ENCODE measurements around the gene GFM2. TPM values are rescaled to one million over a fixed set of nuclear protein-coding genes. Genes with fewer than 3 reads are reported as not detected.

Gene GFM2
- total and polyA plus RNA-seq, 2 of the 13 experiments (the other 11 are each of a cell fraction or from before 2014, with no cell fraction given): 22.0 to 41.6 TPM

- TF ChIP-seq TBL1XR1 (IDR thresholded peaks at IDR 0.05; ENCODE audit: borderline replicate concordance, low read length, partially characterized antibody) (no peak), SNAI1 (CRISPR knock-in tag; IDR thresholded peaks at IDR 0.05; ENCODE audit: borderline replicate concordance) (no peak), ZNF432 (CRISPR knock-in tag; IDR thresholded peaks at IDR 0.05; ENCODE audit: borderline replicate concordance) (no peak), ZNF605 (CRISPR knock-in tag; IDR thresholded peaks at IDR 0.05) (no peak; the same call in 1 of the 2 replicates), RFXANK (CRISPR knock-in tag; IDR thresholded peaks at IDR 0.05) (no peak), HNF4A (CRISPR knock-in tag; IDR thresholded peaks at IDR 0.05) (no peak), ATF1 (CRISPR knock-in tag; IDR thresholded peaks at IDR 0.05) (no peak), ZNF430 (CRISPR knock-in tag; IDR thresholded peaks at IDR 0.05) (peak; percentile 89; the same call in 1 of the 2 replicates), GATAD2A (CRISPR knock-in tag; IDR thresholded peaks at IDR 0.05) (0 out of 2 replicates have a peak, but pooled peaks have one; percentile 5), KDM1A (CRISPR knock-in tag; IDR thresholded peaks at IDR 0.05) (no peak), ZNF556 (CRISPR knock-in tag; IDR thresholded peaks at IDR 0.05; ENCODE audit: borderline replicate concordance) (no peak), YY1 (IDR thresholded peaks at IDR 0.05; ENCODE audit: insufficient read depth, insufficient replicate concordance, low read depth, low read length) (peak; percentile 76), MBD4 (IDR thresholded peaks at IDR 0.05; ENCODE audit: borderline replicate concordance, low read length) (no peak), STAG1 (CRISPR knock-in tag; IDR thresholded peaks at IDR 0.05) (no peak; the same call in 1 of the 2 replicates), ZNF367 (CRISPR knock-in tag; IDR thresholded peaks at IDR 0.05; ENCODE audit: borderline replicate concordance) (no peak), SNAPC5 (CRISPR knock-in tag; IDR thresholded peaks at IDR 0.05; ENCODE audit: borderline replicate concordance) (no peak), CSRNP2 (CRISPR knock-in tag; conservative IDR thresholded peaks at IDR 0.05; ENCODE audit: low read depth) (no peak), ZNF337 (CRISPR knock-in tag; IDR thresholded peaks at IDR 0.05; ENCODE audit: borderline replicate concordance, low read depth) (no peak), ZZZ3 (CRISPR knock-in tag; IDR thresholded peaks at IDR 0.05; ENCODE audit: borderline replicate concordance) (no peak), ZNF205 (CRISPR knock-in tag; IDR thresholded peaks at IDR 0.05) (peak; percentile 60), ZMAT5 (CRISPR knock-in tag; IDR thresholded peaks at IDR 0.05; ENCODE audit: borderline replicate concordance, low read depth) (no peak), ZNF510 (CRISPR knock-in tag; IDR thresholded peaks at IDR 0.05; ENCODE audit: low read depth) (no peak), ZNF562 (CRISPR knock-in tag; IDR thresholded peaks at IDR 0.05; ENCODE audit: borderline replicate concordance) (no peak), ZNF83 (CRISPR knock-in tag; IDR thresholded peaks at IDR 0.05; ENCODE audit: borderline replicate concordance) (no peak)
- TF ChIP-seq, protein P1, sequence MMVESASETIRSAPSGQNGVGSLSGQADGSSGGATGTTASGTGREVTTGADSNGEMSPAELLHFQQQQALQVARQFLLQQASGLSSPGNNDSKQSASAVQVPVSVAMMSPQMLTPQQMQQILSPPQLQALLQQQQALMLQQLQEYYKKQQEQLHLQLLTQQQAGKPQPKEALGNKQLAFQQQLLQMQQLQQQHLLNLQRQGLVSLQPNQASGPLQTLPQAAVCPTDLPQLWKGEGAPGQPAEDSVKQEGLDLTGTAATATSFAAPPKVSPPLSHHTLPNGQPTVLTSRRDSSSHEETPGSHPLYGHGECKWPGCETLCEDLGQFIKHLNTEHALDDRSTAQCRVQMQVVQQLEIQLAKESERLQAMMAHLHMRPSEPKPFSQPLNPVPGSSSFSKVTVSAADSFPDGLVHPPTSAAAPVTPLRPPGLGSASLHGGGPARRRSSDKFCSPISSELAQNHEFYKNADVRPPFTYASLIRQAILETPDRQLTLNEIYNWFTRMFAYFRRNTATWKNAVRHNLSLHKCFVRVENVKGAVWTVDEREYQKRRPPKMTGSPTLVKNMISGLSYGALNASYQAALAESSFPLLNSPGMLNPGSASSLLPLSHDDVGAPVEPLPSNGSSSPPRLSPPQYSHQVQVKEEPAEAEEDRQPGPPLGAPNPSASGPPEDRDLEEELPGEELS (CRISPR knock-in tag; IDR thresholded peaks at IDR 0.05): peak; percentile 41
- TF ChIP-seq, protein P2, sequence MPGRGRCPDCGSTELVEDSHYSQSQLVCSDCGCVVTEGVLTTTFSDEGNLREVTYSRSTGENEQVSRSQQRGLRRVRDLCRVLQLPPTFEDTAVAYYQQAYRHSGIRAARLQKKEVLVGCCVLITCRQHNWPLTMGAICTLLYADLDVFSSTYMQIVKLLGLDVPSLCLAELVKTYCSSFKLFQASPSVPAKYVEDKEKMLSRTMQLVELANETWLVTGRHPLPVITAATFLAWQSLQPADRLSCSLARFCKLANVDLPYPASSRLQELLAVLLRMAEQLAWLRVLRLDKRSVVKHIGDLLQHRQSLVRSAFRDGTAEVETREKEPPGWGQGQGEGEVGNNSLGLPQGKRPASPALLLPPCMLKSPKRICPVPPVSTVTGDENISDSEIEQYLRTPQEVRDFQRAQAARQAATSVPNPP (CRISPR knock-in tag; IDR thresholded peaks at IDR 0.05): no peak
Observed at GRCh38 chr5:74684900-74685851, 81.7 kb downstream of the GFM2 start, which contains the start of gene HEXB (continued).
